HL-60 (cell line): Measurements from ENCODE around the gene CELF2.

ENCODE experiments used
- GABPA ChIP-seq: IDR thresholded peaks from 2 replicates; pipeline ENCODE4 v1.6.1; 2012; ENCODE audit warnings: low read depth
- POLR2AphosphoS5 ChIP-seq: IDR thresholded peaks from 2 replicates; pipeline ENCODE4 v1.6.1; 2012; ENCODE audit warnings: low read depth
- SPI1 ChIP-seq: IDR thresholded peaks from 2 replicates; pipeline ENCODE4 v1.6.1; 2012; ENCODE audit warnings: low read depth, mild to moderate bottlenecking, borderline replicate concordance
- TF ChIP-seq, protein P1 (sequence below): IDR thresholded peaks from 2 replicates; pipeline ENCODE4 v1.6.1; 2012; ENCODE audit warnings: low read depth; ENCODE audit not compliant: insufficient replicate concordance
- TF ChIP-seq, protein P2 (sequence below): IDR thresholded peaks from one replicate; pipeline ENCODE4 v1.5.1; 2011; ENCODE audit warnings: low read length, control low read depth, inconsistent platforms; ENCODE audit not compliant: insufficient read depth

DNA sequence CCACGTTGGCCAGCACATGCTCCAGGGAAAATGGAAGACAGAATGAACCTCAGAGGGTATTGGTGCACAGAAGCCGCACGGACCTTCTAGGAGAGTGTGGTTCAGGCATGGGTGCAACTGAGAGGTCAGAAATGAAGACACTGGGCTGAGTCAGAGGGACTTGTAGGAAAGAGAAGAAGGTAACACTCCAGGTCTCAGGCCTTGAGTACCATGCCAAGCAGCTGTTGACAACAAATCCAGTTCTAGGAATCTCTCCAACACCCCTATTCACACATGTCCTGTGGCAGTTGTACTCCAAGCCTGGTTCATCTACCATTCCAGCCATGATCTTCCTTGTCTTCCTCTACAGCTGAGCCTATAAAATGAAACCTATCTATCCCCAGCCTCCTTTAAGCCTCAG lies 342.2 kb downstream of the CELF2 start:
- no peak for TF ChIP-seq SPI1
- TF ChIP-seq, protein P1, sequence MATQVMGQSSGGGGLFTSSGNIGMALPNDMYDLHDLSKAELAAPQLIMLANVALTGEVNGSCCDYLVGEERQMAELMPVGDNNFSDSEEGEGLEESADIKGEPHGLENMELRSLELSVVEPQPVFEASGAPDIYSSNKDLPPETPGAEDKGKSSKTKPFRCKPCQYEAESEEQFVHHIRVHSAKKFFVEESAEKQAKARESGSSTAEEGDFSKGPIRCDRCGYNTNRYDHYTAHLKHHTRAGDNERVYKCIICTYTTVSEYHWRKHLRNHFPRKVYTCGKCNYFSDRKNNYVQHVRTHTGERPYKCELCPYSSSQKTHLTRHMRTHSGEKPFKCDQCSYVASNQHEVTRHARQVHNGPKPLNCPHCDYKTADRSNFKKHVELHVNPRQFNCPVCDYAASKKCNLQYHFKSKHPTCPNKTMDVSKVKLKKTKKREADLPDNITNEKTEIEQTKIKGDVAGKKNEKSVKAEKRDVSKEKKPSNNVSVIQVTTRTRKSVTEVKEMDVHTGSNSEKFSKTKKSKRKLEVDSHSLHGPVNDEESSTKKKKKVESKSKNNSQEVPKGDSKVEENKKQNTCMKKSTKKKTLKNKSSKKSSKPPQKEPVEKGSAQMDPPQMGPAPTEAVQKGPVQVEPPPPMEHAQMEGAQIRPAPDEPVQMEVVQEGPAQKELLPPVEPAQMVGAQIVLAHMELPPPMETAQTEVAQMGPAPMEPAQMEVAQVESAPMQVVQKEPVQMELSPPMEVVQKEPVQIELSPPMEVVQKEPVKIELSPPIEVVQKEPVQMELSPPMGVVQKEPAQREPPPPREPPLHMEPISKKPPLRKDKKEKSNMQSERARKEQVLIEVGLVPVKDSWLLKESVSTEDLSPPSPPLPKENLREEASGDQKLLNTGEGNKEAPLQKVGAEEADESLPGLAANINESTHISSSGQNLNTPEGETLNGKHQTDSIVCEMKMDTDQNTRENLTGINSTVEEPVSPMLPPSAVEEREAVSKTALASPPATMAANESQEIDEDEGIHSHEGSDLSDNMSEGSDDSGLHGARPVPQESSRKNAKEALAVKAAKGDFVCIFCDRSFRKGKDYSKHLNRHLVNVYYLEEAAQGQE, result no peak
- TF ChIP-seq, protein P2, sequence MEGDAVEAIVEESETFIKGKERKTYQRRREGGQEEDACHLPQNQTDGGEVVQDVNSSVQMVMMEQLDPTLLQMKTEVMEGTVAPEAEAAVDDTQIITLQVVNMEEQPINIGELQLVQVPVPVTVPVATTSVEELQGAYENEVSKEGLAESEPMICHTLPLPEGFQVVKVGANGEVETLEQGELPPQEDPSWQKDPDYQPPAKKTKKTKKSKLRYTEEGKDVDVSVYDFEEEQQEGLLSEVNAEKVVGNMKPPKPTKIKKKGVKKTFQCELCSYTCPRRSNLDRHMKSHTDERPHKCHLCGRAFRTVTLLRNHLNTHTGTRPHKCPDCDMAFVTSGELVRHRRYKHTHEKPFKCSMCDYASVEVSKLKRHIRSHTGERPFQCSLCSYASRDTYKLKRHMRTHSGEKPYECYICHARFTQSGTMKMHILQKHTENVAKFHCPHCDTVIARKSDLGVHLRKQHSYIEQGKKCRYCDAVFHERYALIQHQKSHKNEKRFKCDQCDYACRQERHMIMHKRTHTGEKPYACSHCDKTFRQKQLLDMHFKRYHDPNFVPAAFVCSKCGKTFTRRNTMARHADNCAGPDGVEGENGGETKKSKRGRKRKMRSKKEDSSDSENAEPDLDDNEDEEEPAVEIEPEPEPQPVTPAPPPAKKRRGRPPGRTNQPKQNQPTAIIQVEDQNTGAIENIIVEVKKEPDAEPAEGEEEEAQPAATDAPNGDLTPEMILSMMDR, result no peak
- no peak for TF ChIP-seq GABPA
- no peak for TF ChIP-seq POLR2AphosphoS5
